Measurements from ENCODE around the gene CYB5A.

Gene CYB5A

DNA sequence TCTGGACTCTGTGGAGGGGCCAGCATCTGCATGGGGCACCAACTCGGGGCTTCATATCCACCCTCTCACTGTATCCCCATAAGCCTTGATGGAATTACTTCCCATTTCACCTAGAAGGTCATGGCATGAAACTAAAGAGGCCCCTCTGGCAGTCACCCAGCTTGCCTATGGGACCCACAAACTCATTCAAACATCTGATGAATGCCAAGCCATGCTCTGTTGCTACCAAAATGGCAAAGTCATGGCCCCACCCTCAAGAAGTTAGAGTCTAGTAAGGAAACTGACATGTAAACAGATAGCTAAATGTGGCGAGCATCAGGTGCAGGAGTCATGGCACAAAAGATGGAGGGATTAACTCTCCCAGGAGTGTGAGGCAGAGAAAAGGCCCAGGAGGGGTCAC lies 14.5 kb downstream of the CYB5A start:
- DNase-seq (ENCODE audit: low read depth in 2 of 2): no peak

DNA sequence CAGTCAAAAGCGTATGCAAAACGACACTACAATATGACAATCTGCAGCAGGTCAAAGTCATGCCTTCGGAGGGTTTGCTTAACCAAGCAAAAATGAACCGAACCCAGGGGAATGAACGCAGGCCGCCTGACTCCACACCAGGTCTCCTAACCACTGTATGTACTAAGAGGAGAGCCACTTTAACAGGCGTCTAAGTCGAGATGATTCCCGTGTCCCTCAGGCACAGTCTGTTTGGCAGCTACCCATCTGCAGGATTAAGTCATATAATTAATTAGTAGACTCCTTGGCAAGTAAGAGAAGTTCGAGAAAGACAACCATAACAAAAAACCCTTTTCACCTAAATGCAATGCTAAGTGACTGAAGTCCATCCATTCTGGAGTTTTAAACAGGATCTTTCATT lies 15.2 kb downstream of the CYB5A start:
- no peak for DNase-seq (ENCODE audit: low read depth in 2 of 2)

DNA sequence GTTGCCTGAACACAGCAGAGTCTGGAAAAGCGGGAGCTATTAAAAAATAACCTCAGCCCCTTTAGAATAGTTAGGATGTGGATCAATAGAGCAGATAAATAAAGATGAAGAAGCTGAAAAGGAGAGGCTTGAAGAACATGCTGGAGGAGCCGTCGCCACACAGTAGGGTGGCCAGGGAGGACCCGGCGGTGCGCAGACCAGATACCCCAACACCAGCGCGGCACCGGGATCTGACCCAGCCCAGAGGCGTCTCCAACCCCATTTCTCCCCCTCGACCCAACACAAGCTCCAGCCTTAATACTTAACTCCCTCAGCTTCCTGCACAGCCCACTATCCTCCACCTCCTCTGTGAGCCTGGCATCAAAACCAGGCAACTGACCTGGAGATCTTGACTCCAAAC lies 16.0 kb downstream of the CYB5A start:
- DNase-seq (ENCODE audit: low read depth in 2 of 2): no peak

DNA sequence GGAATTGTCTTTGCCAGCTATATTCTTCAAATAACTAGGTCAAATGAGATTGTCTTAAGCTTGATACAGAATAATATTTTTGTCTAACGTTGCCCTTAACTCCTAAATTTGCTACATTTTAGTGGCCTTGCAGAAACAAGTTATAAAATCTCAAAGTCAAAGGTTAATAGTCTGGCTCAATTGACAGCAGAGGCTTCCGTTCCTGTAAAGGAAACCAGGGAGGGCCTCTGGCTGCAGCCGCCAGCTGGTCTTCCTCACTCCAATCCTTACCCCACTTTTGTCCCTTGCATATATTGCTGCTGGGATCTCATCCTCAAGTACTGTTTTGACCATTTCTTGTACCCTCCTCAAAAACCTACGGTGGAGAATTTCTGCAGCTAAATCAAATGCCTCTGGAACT lies 17.1 kb downstream of the CYB5A start:
- DNase-seq (ENCODE audit: low read depth in 2 of 2): no peak

DNA sequence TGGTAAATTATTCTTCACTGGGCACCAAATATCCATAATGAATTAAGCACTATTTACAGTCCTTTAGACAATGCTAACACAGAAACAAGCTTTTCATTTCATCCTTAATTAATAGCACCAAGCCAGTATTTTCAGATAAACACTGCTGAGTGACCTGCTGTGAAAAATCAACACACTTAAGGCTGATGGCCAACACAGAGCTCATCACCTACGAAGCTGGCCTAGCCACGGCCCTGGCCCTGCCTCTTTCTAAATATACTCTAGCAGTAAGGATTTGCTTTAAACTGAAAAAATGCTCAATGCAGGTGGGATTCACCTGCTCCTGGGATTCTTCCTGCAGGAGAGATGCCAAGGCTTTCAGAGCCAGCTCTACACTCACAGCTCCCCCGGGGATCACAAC lies 18.4 kb downstream of the CYB5A start:
- DNase-seq (ENCODE audit: low read depth in 2 of 2): no peak

DNA sequence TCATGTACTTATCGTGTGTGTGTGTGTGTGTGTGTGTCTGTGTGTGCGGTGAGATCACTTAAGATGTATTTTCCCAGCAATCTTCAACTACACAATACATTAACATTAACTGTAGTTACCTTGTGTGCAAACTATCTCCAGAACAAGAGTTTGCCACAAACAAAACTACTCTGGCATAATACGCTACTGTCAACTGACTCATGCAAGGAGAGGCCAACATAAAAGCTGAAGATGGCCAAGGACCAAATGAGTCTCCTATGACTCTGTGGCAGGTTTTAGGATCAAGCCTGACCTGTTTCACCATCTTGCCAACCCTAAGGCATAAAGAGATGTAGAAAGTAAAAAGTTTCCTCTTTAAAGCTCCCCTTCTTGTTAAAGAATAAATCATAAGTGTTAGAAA lies 20.1 kb downstream of the CYB5A start:
- no peak for DNase-seq (ENCODE audit: low read depth in 2 of 2)

DNA sequence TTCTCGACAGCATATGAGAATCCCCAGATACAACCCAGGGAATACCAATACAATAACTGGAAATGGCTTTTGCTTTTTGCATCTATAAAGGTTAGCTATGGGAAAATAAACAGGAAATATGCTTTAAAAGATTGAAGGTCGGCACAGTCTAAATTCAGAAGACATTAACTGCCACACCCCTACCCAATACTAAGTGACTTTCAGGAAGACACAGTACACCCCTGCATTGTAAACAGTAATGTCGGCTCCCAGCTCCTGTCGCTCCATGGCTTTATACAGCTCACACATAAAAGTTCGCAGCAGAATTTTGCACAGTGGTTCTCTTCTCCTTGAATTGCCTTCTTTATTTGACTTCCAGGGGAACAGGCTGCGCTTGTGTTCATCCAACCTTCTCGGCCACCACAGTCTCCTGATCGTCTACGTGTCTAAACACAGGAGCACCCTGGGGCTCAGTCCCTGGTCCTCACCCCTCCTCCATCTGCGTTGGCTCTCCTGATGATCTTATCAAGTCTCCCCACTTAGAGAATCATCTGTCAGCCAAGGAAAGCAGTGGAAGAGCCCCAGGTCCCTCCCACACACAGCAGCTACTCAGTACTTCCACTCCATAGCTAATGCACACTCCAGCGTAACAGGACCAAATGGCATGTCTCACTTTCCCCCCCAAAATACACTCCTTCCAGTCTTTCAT lies 22.7 kb downstream of the CYB5A start:
- no peak for DNase-seq (ENCODE audit: low read depth in 2 of 2)

DNA sequence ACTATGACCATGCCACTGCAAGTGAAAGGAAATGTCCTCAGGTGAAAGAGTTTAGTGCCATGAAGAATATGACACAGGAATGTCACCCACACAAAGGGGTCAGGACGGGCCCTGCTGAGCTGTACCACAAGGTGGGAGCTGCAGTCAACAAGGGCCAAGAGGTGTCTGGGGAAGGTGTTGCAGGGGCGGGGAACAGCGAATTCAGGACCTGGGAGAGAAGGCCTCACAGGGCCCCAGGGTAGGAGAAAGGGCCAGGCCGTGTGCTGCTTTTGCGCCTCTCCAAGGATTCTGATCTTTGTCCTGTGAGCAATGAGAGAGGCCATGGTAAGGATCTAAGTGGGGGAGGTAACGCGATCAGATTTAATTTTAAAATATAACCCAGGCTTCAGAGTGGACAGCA lies 23.6 kb downstream of the CYB5A start:
- DNase-seq (ENCODE audit: low read depth in 2 of 2): no peak

DNA sequence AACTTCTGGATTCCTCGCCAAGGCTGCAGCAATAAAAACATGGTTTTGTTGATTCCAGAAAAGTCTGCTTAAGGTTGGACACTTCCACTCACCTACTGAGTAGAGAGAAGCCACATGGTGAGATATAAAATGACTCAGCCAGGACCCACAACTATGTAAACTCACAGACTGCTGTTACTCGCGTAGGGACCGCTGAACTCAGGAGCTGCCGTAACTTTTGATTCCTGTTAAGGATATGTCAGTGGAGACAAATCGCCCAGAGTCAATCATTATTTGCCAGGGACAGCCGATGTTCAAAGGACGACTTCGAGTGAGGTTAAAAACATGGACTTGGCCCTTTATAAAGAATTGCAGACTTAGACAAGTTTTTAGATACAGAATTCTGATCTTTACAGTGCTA lies 25.6 kb downstream of the CYB5A start:
- no peak for DNase-seq (ENCODE audit: low read depth in 2 of 2)

DNA sequence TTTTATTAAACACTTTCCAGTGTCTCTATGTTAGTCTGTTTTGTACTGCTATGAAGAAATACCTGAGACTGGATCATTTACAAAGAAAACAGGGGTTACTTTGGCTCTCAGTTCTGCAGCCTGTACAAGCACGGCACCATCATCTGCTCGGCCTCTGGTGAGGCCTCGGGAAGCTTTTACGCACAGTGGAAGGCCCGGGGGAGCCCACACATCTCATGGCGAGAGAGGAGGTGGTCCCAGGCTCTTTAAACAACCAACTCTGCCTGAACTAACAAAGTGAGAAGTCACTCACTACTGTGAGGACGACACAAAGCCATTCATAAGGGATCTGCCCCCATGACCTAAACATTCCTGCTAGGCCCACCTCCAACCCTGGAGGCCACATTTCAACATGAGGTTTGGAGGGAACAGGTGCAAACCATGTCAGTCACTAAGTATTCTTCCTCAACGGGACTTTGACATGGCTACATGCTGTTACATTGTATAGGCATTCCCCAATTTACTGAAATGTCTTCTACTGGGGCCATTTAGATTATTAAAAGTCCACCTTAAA lies 26.1 kb downstream of the CYB5A start:
- no peak for DNase-seq (ENCODE audit: low read depth in 2 of 2)

DNA sequence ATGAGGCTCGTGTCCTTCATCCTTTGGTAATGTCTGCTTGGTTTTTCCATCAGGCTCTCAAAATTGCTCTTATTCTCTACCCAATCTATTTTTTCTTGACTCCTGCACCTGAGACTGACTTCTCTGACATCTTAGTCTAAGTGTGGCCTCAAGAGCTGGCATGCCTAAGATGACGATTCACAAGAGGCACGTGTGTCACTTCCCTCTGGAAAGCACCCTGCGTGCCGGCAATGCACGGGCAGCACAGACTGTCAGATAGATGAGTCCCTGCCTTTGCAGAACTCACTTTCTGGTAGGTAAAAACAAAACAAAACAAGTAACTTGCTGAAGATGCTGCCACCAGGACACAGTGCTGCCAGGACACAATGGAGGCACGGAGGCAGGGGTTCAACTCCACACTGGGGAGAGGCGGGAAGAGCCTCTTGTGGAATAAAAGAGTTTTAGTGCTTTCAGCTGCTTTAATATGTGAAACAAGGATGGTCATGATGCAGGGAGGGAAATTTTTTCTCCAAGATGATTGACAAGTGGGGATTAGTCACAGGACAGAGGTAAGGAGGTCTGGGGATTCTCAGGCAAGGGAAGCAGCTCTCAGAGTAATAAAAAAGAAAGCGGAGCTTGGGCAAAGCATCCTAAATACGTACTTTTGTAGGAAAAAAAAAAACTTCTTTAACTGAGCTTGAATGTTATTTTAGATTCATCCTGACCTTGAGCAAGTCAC lies 27.3 kb downstream of the CYB5A start:
- no peak for DNase-seq (ENCODE audit: low read depth in 2 of 2)

DNA sequence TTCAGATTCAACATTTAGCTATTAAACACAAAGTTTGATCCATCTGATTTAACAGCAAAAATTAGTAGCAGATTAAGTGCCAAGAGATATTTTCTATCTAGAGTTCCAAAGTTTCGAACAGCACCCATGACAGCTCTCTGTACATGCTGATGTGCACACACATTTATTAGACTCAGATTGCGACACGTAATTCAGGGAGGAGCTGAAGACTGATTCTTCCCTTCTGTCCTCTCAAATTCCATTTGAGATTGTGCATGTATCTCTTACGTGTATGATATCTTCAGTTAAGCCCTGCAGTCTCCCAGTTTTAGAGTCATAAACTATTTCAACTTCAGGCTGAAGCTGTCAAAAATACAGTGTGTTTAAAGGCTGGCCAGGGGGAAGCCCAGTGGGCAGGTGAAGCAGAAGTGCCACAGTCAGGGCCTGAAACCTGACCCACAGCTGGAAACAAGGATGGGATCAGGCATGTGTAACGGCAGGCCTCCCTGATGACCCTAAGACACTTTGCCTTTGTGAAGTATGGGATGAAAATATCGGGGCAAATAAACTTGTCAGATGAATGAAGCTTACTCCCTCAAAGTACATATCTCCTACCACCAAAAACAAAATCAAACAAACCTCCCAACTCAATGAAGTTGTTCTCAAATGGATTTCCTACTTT lies 30.6 kb downstream of the CYB5A start:
- DNase-seq (ENCODE audit: low read depth in 2 of 2): no peak

DNA sequence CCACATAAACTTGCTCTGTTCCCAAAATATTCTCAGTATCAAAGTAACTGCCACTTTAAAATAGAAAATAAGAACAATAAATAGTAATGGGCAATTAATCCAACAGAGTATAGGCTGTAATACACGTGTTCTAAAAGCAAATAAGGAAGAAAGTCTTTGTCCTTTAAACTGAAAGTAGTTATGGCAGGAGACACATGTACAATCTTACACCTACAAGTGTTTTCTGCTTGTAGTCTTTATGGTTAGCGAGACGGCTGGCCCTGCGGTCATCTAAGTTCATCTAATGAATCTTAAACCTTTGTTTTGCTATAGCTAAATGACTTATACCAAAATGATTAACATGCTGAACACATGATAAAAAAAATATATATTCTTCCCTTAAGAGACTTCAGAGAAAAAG lies 32.4 kb downstream of the CYB5A start:
- no peak for DNase-seq (ENCODE audit: low read depth in 2 of 2)

DNA sequence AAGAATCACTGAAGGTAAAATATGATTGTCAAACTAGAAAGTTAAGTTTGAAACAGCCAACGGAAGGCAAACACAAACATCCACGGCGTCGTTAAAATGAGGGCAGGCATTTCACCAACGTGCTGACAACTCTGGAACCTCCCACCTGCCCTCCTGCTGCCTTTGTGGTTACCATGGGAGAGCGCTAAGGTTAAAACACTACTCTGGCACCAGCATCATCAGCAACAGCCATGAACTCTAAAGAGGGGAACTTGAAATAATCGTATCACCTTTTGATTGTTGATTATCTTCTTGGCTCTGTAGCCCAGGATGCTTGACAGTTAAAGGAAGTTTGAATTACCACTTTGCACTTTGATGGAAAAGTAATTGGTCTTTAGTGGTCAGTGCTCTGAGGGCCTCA lies 34.7 kb downstream of the CYB5A start:
- DNase-seq (ENCODE audit: low read depth in 2 of 2): no peak

DNA sequence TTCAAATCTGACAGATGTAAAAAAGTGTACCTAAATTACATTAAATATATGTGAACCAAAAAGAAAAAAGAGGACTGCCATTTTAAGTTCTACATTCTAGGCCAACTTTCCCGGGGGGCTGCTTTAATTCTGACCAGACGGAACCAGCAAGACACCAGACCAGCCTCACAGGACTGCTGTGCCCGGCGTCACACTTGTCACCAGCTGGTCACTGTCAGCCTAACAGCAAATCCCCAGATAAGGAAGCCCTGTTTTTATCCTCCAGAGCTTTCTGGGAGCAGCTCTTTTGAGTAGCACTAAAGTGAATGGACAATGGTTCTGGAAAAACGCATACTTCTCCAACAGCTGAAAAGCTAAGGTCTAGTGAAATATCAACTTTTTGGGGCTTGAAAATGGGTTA lies 35.6 kb downstream of the CYB5A start:
- DNase-seq (ENCODE audit: low read depth in 2 of 2): no peak

DNA sequence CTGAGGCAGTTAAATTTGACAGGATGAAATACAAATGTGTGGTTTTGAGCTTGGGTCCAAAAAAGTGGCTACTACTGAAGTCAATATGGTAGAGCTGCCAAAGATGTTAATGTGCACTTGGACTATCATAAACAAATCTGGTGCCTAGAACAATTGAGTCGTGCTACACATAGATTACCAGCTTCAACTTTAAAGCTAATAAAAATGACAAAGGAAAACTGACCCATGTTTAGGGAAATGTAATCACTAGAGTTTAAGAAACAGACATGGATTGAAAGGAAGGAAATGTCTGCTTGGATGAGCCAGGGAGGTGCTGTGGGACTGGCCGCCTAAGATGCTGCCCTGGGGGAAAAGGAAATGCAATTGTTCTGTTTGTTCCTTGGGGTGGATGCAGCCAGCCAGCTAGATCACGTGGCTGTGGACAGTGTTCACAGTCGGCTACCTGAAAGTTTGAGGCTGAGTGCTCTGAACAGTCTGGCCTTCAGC lies 36.6 kb downstream of the CYB5A start:
- no peak for DNase-seq (ENCODE audit: low read depth in 2 of 2)

DNA sequence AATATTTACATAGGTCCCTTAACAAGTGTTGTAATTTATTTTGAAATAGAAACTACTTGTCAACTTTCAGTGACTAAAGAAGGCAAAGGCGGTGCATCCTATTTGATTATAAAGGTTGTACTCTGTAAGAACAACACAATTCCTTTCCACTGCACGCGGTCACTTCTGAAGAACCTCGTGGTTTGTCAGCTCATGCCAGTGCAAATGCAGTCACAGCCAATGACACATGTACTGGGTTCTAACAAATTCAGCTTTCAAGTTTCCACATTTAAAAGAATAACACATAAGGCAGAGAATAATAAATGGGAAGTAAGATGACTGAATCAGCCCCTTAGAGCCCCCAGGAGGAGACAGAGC lies 39.7 kb downstream of the CYB5A start:
- no peak for DNase-seq (ENCODE audit: low read depth in 2 of 2)

DNA sequence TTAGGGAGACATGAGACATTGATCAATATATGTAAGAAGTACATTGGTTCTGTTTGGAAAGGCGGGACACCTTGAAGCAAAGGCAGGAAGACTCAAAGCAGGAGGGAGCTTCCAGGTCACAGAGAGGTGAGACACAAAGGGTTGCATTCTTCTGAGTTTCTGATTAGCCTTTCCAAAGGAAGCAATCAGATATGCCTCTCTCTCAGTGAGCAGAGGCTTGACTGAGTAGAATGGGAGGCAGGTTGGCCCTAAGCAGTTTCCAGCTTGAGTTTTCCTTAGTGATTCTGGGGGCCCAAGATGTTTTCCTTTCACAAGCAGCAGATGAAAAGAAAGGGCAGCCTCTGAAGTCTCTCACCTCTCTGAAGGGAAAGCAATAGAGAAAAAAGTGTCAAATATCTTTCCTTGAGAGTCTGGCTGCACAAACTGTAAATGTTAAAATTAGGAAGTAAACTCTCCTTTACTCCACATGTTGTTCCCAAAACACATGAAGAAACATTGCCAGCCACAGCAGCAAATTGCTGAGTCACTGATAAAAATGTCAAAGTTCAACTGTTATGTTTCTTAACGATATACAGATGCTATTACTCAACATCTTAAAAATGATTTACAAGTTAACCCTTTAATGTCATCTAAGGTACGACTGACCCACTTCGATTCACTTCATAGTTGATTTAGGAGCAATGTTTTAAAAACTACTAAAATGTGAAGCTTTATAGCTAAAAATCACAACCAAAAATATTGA lies 40.3 kb downstream of the CYB5A start:
- DNase-seq (ENCODE audit: low read depth in 2 of 2): no peak

DNA sequence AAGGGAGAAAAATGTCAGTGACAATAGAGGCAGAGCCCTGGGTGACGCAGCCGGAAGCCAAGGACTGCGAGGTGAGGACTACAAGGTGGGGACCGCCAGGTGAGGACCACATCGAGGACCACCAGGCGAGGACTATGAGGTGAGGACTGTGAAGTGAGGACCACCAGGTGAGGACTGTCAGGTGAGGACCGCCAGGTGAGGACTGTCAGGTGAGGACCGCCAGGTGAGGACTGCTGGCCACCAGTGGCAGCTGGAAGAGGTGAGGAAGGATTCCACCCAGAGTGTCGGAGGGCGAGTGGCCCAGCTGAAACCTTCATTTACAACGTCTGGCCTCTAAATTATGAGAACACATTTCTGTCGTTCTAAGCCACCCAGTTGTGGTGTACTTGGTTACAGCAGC lies 41.6 kb downstream of the CYB5A start:
- no peak for DNase-seq (ENCODE audit: low read depth in 2 of 2)

DNA sequence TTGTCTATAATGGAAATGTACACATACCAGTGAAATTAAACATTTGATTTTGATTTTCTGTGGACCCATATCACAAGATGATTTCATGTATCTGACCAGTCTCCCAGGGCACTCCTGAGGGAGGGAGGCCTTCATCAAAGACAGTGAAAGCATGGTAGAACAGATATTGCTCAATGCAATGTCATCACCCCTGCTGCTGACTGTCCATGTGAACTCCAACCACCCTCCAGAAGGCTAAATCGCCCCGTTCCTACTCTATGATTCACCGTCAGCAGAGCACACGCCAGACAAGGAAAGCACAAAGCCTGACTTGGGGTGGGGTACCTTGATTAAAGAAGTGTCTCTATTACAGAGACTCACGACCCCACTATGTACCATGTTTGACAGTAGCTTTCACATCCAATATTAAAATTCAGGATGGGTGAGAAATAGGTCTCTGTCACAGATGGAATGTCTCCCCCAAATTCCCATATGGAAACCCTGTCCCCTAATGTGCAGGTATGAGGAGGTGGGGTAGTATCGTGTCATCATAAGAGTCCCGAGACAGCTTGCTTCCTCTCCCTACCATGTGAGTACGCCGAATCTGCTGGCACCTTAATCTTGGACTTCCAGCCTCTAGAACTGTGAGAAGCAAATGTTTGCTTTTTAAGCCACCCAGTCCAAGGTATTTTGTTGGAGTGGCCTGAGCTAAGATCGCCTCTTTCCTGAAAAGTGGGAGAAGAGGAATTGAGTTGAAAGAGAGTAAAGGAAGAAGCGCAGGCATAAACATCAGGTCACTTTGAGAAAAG lies 42.4 kb downstream of the CYB5A start:
- no peak for DNase-seq (ENCODE audit: low read depth in 2 of 2)

DNA sequence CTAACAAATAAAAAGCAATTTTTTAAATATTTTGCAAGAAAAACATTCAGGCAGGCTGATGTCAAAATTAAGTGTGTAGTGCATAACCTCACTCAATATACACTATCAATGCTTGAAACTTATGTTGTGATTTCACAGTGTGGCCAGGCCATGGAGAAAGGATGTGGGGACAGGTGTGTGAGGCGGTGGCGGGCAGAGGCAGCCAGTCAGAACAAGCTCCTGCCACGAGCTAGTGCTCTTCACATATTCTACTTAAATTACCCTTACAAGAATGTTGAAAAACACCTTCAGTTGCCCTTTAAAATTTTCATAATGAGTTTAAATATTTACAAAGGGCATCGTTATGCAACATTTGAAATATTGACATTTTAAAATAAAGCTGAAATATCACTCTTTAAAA lies 43.2 kb downstream of the CYB5A start:
- DNase-seq (ENCODE audit: low read depth in 2 of 2): no peak
